PFSK-1 (cell line): ENCODE results near the gene MAP2K5.
A peak's percentile ranks its signal among the peaks of the same experiment; 100 is the strongest.

ENCODE experiments used
- FOXP2 ChIP-seq: optimal IDR thresholded peaks from 2 replicates; pipeline ENCODE3; 2011; ENCODE audit warnings: borderline replicate concordance, control low read depth, inconsistent platforms; ENCODE audit not compliant: insufficient read depth; ENCODE audit errors: extremely low read length, extremely low read depth
- POLR2AphosphoS5 ChIP-seq: IDR thresholded peaks from 2 replicates; pipeline ENCODE4 v1.6.1; 2012; ENCODE audit warnings: low read depth, mild to moderate bottlenecking, control low read depth, low read length, moderate library complexity
- SIN3A ChIP-seq: IDR thresholded peaks from 2 replicates; pipeline ENCODE4 v1.6.1; 2012; ENCODE audit warnings: mild to moderate bottlenecking, low read length, moderate library complexity, borderline replicate concordance; ENCODE audit not compliant: insufficient read depth
- TAF1 ChIP-seq: IDR thresholded peaks from 2 replicates; pipeline ENCODE4 v1.6.1; 2012; ENCODE audit warnings: low read length, control low read depth, borderline replicate concordance; ENCODE audit not compliant: insufficient read depth
- TF ChIP-seq, protein P1 (sequence below), 2 experiments: IDR thresholded peaks; 2 replicates each; pipeline versions ENCODE4 v1.6.1 to v1.8.0; 2011 to 2012; ENCODE audit warnings: low read depth in 2 of 2, low read length in 2 of 2, control low read depth in 1 of 2, inconsistent platforms in 1 of 2, mild to moderate bottlenecking in 1 of 2, moderate library complexity in 1 of 2; ENCODE audit not compliant: insufficient read depth in 1 of 2

The MAP2K5 gene

DNA sequence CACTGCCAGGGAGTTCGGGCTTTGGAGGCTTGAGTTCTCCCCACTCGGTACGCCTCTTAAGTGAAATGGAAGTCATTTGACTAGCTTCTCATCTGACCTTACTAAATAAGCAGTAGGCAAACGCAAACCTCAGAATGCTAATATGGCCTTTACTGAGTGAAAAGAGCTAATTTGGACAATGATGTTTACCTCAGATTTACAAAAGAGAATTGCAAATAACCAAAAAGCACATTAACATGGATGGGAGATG, 298.9 kb downstream of the MAP2K5 start:
- TF ChIP-seq, protein P1, sequence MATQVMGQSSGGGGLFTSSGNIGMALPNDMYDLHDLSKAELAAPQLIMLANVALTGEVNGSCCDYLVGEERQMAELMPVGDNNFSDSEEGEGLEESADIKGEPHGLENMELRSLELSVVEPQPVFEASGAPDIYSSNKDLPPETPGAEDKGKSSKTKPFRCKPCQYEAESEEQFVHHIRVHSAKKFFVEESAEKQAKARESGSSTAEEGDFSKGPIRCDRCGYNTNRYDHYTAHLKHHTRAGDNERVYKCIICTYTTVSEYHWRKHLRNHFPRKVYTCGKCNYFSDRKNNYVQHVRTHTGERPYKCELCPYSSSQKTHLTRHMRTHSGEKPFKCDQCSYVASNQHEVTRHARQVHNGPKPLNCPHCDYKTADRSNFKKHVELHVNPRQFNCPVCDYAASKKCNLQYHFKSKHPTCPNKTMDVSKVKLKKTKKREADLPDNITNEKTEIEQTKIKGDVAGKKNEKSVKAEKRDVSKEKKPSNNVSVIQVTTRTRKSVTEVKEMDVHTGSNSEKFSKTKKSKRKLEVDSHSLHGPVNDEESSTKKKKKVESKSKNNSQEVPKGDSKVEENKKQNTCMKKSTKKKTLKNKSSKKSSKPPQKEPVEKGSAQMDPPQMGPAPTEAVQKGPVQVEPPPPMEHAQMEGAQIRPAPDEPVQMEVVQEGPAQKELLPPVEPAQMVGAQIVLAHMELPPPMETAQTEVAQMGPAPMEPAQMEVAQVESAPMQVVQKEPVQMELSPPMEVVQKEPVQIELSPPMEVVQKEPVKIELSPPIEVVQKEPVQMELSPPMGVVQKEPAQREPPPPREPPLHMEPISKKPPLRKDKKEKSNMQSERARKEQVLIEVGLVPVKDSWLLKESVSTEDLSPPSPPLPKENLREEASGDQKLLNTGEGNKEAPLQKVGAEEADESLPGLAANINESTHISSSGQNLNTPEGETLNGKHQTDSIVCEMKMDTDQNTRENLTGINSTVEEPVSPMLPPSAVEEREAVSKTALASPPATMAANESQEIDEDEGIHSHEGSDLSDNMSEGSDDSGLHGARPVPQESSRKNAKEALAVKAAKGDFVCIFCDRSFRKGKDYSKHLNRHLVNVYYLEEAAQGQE (IDR thresholded peaks at IDR 0.05; ENCODE audit: insufficient read depth in 1 of 2, low read depth in 2 of 2, low read length in 2 of 2) = no peak
- TF ChIP-seq TAF1 (no peak), SIN3A (no peak), FOXP2 (no peak), POLR2AphosphoS5 (no peak)

DNA sequence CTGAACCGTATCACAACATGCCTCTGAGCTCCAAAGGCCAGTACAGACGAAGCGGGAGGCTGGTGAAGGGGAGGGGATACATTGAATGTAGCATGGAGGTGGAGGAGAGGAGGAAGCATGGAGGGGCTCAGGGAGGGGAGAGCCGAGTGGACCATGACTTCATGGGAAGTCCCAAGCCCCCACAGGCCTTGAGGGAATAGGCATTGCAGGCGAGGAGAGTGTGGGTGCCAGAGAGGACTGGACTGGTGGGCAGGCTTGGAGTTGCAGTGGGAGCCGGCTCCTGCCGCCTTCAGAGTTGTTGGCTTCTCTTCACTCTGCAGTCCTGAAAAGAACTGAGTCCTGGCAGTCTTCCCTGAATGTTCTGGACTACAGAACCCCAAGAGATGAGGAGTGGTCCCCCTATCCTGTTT, 300.6 kb downstream of the MAP2K5 start:
- TF ChIP-seq TAF1 (no peak), SIN3A (no peak), FOXP2 (no peak), POLR2AphosphoS5 (no peak)
- TF ChIP-seq, protein P1 (IDR thresholded peaks at IDR 0.05; ENCODE audit: insufficient read depth in 1 of 2, low read depth in 2 of 2, low read length in 2 of 2) = no peak

DNA sequence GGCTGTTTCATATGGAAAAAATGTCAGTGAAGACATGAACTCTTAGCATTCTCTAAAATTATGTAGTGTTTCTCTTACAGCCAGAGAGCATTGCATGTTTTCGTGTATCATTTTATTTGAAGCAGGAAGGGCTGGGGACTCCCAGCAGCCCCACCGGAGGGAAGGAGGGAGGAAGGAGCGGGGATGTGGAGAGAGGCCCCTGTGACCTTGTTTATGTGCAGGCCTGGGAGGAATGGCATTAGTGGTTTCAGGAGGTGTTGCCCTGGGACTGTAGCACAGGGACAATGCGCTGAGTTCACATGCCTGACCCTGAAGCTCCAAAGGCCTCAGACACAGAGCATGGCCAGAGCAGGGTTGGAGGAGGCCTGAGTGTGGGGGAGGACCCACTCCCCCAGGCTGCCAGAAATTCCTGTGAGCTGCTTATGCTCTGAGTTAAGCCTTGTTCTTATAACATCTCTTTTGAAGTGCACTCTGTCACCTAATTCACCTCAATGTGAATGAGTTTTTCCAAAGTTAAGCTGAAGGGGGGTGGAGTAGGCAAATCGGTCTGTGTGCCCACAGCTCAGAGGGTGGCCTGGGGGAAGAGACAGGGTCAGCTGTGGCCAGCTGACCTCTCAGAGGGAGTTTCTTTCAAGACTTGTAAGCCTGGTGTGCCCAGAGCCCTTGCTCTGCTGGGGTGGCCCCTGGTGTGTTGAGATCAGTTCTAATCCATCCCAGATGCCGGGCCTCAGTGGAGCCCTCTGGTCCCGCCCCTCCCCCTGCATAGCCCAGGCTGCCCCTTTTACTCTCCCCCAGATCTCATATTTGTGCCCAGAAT, 301.3 kb downstream of the MAP2K5 start:
- TF ChIP-seq POLR2AphosphoS5 = no peak
- 0 out of 2 replicates have a peak, but pooled peaks have one; percentile 42 for TF ChIP-seq SIN3A
- TF ChIP-seq, protein P1 (IDR thresholded peaks at IDR 0.05; ENCODE audit: insufficient read depth in 1 of 2, low read depth in 2 of 2, low read length in 2 of 2) = no peak
- TF ChIP-seq FOXP2 = peak; percentile 97
- no peak for TF ChIP-seq TAF1

DNA sequence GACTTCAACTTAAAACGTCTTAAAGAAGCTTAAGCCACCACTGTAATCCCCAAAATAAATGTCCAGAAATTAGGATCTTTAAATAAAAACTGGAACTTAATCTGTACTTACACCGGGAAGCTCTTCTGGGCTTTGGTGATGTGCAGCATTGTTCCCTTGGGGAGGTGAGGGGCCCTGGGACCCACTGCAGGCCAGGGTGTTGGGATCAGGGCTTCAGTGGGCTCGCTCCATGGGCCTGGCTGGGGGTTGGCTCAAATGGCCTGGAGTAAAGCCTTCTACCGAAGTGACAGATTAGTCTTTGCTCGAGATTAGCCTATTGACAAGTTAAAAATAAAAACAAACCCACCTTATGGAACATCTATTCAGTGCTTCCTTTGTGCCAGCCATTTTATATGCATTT, 303.5 kb downstream of the MAP2K5 start:
- no peak for TF ChIP-seq FOXP2
- no peak for TF ChIP-seq TAF1
- no peak for TF ChIP-seq SIN3A
- no peak for TF ChIP-seq POLR2AphosphoS5
- TF ChIP-seq, protein P1 (IDR thresholded peaks at IDR 0.05; ENCODE audit: insufficient read depth in 1 of 2, low read depth in 2 of 2, low read length in 2 of 2) = no peak
